Measurements from ENCODE around the gene MOV10L1. TPM values are rescaled to one million over a fixed set of nuclear protein-coding genes. Genes with fewer than 3 reads are reported as not detected.

Gene MOV10L1
- total and polyA plus RNA-seq, 2 experiments from 2014 or later, result 0.73 to 1.8 TPM

DNA sequence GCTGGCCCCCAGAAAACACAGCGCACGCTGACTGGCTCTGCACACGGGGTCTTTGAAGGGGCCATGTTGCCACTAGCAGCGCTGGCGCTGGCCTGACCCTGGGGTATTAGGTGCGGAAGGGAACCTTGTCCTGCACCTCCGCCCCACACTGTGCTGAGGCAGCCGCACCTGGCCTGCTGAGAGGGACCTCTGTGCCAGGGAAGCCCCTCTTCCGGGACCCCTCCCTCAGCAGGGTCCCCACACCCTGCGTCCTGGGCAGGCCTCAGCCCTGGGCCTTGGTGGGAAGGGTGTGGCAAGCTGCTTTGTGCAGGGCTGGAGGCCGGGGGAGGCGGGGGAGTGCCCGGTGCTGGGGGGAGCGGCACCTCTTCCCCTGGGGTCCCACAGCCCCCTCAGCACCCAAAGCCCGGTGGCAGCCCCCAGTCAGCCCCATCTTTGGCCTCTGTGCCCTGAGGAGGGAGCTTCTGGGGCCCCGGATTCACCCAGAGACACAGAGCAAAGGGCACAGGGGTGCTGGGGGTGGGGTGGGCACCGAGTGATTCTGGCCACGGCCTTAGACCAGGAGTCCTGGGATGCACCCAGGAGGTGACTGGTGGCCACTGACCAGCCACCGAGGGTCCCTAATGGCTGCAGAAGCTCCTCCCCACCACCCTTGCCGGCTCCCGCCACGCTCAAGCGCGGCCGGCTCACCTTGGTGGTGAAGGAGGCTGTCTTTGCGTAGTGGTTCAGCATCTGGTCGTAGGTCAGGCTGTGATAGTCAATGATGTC, 43.1 kb upstream of the MOV10L1 start:
- Histone ChIP-seq H3K79me2 (replicated peaks; ENCODE audit: insufficient read depth) (no peaks in the 10 kb centered on the region), H2AFZ (no peak overlapping the region), H3K27me3 (ENCODE audit: insufficient read depth) (no peaks in the 10 kb centered on the region), H3K4me1 (ENCODE audit: insufficient read depth) (no peaks in the 10 kb centered on the region), H3K4me3 (no peak overlapping the region), H3F3A (replicated peaks; ENCODE audit: low read depth) (no peaks in the 10 kb centered on the region), H3K9me2 (ENCODE audit: insufficient read depth) (no peaks in the 10 kb centered on the region), H3K27ac (ENCODE audit: low read depth) (no peak overlapping the region), H4K20me1 (replicated peaks; ENCODE audit: insufficient read depth) (no peaks in the 10 kb centered on the region), H3K36me3 (ENCODE audit: insufficient read depth) (no peaks in the 10 kb centered on the region), H3K4me2 (no peak overlapping the region)
- no peaks in the 10 kb centered on the region for H3K9me3 Mint-ChIP-seq
- no peak; the same call in 2 of the 3 replicates for ATAC-seq
- H3K27me3 Mint-ChIP-seq (ENCODE audit: insufficient read depth, low read depth, poor library complexity), result peaks cover 10% of the 10 kb centered on the region
- H3K4me1 Mint-ChIP-seq, result no peaks in the 10 kb centered on the region
- no peaks in the 10 kb centered on the region for H3K36me3 Mint-ChIP-seq (ENCODE audit: low read depth)
- no peak for DNase-seq (ENCODE audit: low spot score)
- H3K4me3 Mint-ChIP-seq, result no peak overlapping the region
- TF ChIP-seq POLR2AphosphoS5 (IDR thresholded peaks at IDR 0.05; ENCODE audit: low read depth) (no peak), EZH2 (IDR thresholded peaks at IDR 0.05; ENCODE audit: low read depth, unreplicated experiment) (no peak), NANOG (IDR thresholded peaks at IDR 0.05; ENCODE audit: borderline replicate concordance) (no peak), STAT1 (IDR thresholded peaks at IDR 0.05; ENCODE audit: unreplicated experiment) (no peak), JUNB (IDR thresholded peaks at IDR 0.05; ENCODE audit: unreplicated experiment) (no peak), ZNF331 (CRISPR knock-in tag; IDR thresholded peaks at IDR 0.05; ENCODE audit: low read depth) (no peak), CREB1 (CRISPR knock-in tag; IDR thresholded peaks at IDR 0.05; ENCODE audit: low read depth) (no peak), EZH2phosphoT487 (IDR thresholded peaks at IDR 0.05; ENCODE audit: unreplicated experiment) (no peak), ZNF114 (CRISPR knock-in tag; IDR thresholded peaks at IDR 0.05) (no peak), CTCF (conservative IDR thresholded peaks at IDR 0.05; ENCODE audit: low read depth in 2 of 2) (no peak)
- TF ChIP-seq, protein P1, sequence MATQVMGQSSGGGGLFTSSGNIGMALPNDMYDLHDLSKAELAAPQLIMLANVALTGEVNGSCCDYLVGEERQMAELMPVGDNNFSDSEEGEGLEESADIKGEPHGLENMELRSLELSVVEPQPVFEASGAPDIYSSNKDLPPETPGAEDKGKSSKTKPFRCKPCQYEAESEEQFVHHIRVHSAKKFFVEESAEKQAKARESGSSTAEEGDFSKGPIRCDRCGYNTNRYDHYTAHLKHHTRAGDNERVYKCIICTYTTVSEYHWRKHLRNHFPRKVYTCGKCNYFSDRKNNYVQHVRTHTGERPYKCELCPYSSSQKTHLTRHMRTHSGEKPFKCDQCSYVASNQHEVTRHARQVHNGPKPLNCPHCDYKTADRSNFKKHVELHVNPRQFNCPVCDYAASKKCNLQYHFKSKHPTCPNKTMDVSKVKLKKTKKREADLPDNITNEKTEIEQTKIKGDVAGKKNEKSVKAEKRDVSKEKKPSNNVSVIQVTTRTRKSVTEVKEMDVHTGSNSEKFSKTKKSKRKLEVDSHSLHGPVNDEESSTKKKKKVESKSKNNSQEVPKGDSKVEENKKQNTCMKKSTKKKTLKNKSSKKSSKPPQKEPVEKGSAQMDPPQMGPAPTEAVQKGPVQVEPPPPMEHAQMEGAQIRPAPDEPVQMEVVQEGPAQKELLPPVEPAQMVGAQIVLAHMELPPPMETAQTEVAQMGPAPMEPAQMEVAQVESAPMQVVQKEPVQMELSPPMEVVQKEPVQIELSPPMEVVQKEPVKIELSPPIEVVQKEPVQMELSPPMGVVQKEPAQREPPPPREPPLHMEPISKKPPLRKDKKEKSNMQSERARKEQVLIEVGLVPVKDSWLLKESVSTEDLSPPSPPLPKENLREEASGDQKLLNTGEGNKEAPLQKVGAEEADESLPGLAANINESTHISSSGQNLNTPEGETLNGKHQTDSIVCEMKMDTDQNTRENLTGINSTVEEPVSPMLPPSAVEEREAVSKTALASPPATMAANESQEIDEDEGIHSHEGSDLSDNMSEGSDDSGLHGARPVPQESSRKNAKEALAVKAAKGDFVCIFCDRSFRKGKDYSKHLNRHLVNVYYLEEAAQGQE (IDR thresholded peaks at IDR 0.05; ENCODE audit: unreplicated experiment), result no peak
- no peak overlapping the region for H3K27ac Mint-ChIP-seq

All from GM23338 (cell line).